ENCODE measurements around the gene SLC22A2.

DNA sequence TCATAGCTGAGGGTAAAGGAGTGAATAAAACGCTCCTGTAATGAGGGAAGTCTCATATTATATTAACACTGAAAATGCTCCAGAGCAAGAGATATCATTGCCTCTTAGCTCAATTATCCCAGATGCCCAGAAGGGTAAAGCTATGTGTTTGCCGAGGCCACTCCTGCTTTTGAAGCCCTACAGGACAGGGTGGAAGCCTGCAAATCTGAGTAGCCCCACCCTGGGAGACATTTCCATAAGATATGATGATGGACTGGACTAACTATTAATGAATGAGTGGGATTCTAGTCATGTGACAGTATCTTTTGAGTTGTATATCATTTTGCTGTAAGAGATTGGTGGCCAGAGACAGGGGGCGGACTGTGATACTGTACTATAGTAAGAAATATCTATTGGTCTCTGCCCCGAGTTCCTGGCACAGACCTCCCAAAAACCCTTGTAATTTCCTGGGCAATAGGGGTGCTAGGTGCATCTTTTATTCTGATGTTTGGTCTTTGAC lies 10.5 kb upstream of the SLC22A2 start:
- TF ChIP-seq, protein P1, sequence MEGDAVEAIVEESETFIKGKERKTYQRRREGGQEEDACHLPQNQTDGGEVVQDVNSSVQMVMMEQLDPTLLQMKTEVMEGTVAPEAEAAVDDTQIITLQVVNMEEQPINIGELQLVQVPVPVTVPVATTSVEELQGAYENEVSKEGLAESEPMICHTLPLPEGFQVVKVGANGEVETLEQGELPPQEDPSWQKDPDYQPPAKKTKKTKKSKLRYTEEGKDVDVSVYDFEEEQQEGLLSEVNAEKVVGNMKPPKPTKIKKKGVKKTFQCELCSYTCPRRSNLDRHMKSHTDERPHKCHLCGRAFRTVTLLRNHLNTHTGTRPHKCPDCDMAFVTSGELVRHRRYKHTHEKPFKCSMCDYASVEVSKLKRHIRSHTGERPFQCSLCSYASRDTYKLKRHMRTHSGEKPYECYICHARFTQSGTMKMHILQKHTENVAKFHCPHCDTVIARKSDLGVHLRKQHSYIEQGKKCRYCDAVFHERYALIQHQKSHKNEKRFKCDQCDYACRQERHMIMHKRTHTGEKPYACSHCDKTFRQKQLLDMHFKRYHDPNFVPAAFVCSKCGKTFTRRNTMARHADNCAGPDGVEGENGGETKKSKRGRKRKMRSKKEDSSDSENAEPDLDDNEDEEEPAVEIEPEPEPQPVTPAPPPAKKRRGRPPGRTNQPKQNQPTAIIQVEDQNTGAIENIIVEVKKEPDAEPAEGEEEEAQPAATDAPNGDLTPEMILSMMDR (conservative IDR thresholded peaks at IDR 0.05; ENCODE audit: low read length), result no peak
- TF ChIP-seq EZH2phosphoT487 (IDR thresholded peaks at IDR 0.05; ENCODE audit: borderline replicate concordance), result no peak

Measured in Loucy (cell line).